HepG2 (cell line): ENCODE measurements around the gene ATP8A2. TPM values are rescaled to one million over a fixed set of nuclear protein-coding genes. Genes with fewer than 3 reads are reported as not detected.

Experiments used
- ATAC-seq: fragments of 200-7000 bp; cut with Tn5 transposase; 3 replicates; pipeline ENCODE4 v1.9.1; 2020; ENCODE audit warnings: mild to moderate bottlenecking, moderate library complexity
- BruUV-seq: library from RNA; stranded (reverse); fragments of 400-500 nt; replicated peaks from 2 replicates; lab custom pipeline; 2021; lab: Mats Ljungman, UMichigan
- CTCF ChIA-PET: fragments of 300-600 bp; formaldehyde crosslinking; extraction: SDS; loops from one replicate; lab custom pipeline; 2021; ENCODE audit warnings: low total read pairs, inconsistent platforms, low intra/inter-chr PET ratio; lab: Yijun Ruan, JAX
- POLR2A ChIA-PET: fragments of 350-600 bp; sonication (Branson Sonifier 250); formaldehyde crosslinking; loops from one replicate; lab custom pipeline; 2020; ENCODE audit warnings: antibody characterized with exemption, inconsistent platforms; lab: Yijun Ruan, JAX
- DNase-seq: peaks from one replicate; pipeline ENCODE4 v3.0.0-alpha.2; 2015; ENCODE audit warnings: low spot score
- FAIRE-seq: peaks from 3 replicates; lab custom pipeline; 2011; peaks lifted over from hg19 to GRCh38; lab: Jason Lieb, UNC
- H2AFZ ChIP-seq: one replicate; pipeline ENCODE4 v1.6.1; 2011; ENCODE audit warnings: low read length, inconsistent platforms
- H3K27ac ChIP-seq: fragments of 300-600 bp; 3 replicates; pipeline ENCODE4 v1.8.0; 2011; ENCODE audit warnings: mixed run types, mild to moderate bottlenecking, mixed read lengths, low read length, inconsistent platforms; ENCODE audit not compliant: insufficient read depth; ENCODE audit errors: extremely low read length
- H3K27me3 ChIP-seq, 2 experiments: fragments of 200-600 bp in 1 of 2; 2 replicates in 1 of 2; 3 replicates in 1 of 2; pipeline versions ENCODE4 v1.6.0 to v1.8.0; 2011; ENCODE audit warnings: low read length in 2 of 2, mild to moderate bottlenecking in 2 of 2, moderate library complexity in 2 of 2, inconsistent platforms in 1 of 2; ENCODE audit not compliant: insufficient read depth in 2 of 2, control insufficient read depth in 1 of 2
- H3K36me3 ChIP-seq, 2 experiments: fragments of 200-600 bp in 1 of 2; replicated peaks in 1 of 2; 2 replicates in 1 of 2; 3 replicates in 1 of 2; pipeline versions ENCODE4 v1.5.1 to v1.8.0; 2011; ENCODE audit warnings: low read length in 2 of 2, inconsistent platforms in 1 of 2; ENCODE audit not compliant: insufficient read depth in 2 of 2, control insufficient read depth in 1 of 2
- H3K4me1 ChIP-seq: 2 replicates; pipeline ENCODE4 v1.5.1; 2012; ENCODE audit warnings: low read length, inconsistent platforms; ENCODE audit not compliant: insufficient read depth
- H3K4me2 ChIP-seq: 2 replicates; pipeline ENCODE4 v1.6.0; 2011; ENCODE audit warnings: low read depth, low read length, inconsistent platforms
- H3K4me3 ChIP-seq, 3 experiments: fragments of 200-600 bp in 1 of 3; sonication (generic), shearing (Covaris generic) in 1 of 3; replicated peaks in 1 of 3; 2 replicates each; pipeline ENCODE4 v1.5.1; 2011 to 2016; ENCODE audit warnings: low read length in 3 of 3, inconsistent platforms in 2 of 3, low read depth in 2 of 3, mild to moderate bottlenecking in 2 of 3, control low read depth in 1 of 3, mixed read lengths in 1 of 3; ENCODE audit not compliant: insufficient read depth in 1 of 3
- H3K79me2 ChIP-seq: one replicate; pipeline ENCODE4 v1.6.1; 2011; ENCODE audit warnings: low read length, inconsistent platforms; ENCODE audit not compliant: insufficient read depth
- H3K9ac ChIP-seq: 2 replicates; pipeline ENCODE4 v1.6.0; 2011; ENCODE audit warnings: mild to moderate bottlenecking, low read depth, low read length, inconsistent platforms; ENCODE audit not compliant: insufficient read depth
- H3K9me3 ChIP-seq: 2 replicates; pipeline ENCODE4 v1.5.1; 2012; ENCODE audit warnings: mild to moderate bottlenecking, low read length
- H4K20me1 ChIP-seq: 2 replicates; pipeline ENCODE4 v1.6.0; 2011; ENCODE audit warnings: inconsistent platforms, mild to moderate bottlenecking, low read length, moderate library complexity; ENCODE audit not compliant: insufficient read depth
- CBFB ChIP-seq: sonication (generic); formaldehyde crosslinking; IDR thresholded peaks from 2 replicates; pipeline ENCODE4 v1.4.0; 2020; ENCODE audit warnings: missing genetic modification reagents
- E2F5 ChIP-seq: sonication (generic); formaldehyde crosslinking; conservative IDR thresholded peaks from 2 replicates; pipeline ENCODE4 v1.4.0; 2020; ENCODE audit warnings: missing genetic modification reagents
- HOXA3 ChIP-seq: sonication (generic); formaldehyde crosslinking; IDR thresholded peaks from 2 replicates; pipeline ENCODE4 v1.5.0; 2020; ENCODE audit warnings: missing genetic modification reagents
- KMT2A ChIP-seq: sonication (generic); formaldehyde crosslinking; IDR thresholded peaks from 2 replicates; pipeline ENCODE4 v1.4.0; 2020; ENCODE audit warnings: missing genetic modification reagents
- MAFG ChIP-seq: sonication (generic); formaldehyde crosslinking; IDR thresholded peaks from 2 replicates; pipeline ENCODE4 v1.5.1; 2020; ENCODE audit warnings: mild to moderate bottlenecking, missing genetic modification reagents
- MLX ChIP-seq: IDR thresholded peaks from 2 replicates; pipeline ENCODE4 v1.6.1; 2016
- MTF2 ChIP-seq: sonication (generic); formaldehyde crosslinking; IDR thresholded peaks from 2 replicates; pipeline ENCODE4 v1.5.0; 2020; ENCODE audit warnings: missing genetic modification reagents, borderline replicate concordance
- PAXIP1 ChIP-seq: sonication (generic); formaldehyde crosslinking; conservative IDR thresholded peaks from 2 replicates; pipeline ENCODE4 v1.4.0; 2020; ENCODE audit warnings: mild to moderate bottlenecking, missing genetic modification reagents, moderate library complexity
- RBAK ChIP-seq: sonication (generic); formaldehyde crosslinking; IDR thresholded peaks from 2 replicates; pipeline ENCODE4 v1.5.1; 2020; ENCODE audit warnings: mild to moderate bottlenecking, missing genetic modification reagents
- RFX3 ChIP-seq: IDR thresholded peaks from 2 replicates; pipeline ENCODE4 v1.6.1; 2016; ENCODE audit warnings: missing biosample characterization, missing genetic modification reagents
- SIX1 ChIP-seq: sonication (generic); formaldehyde crosslinking; IDR thresholded peaks from 2 replicates; pipeline ENCODE4 v1.4.0; 2020; ENCODE audit warnings: missing genetic modification reagents, borderline replicate concordance
- SPEN ChIP-seq: sonication (generic); formaldehyde crosslinking; IDR thresholded peaks from 2 replicates; pipeline ENCODE4 v1.5.1; 2020; ENCODE audit warnings: low read depth, mild to moderate bottlenecking, missing genetic modification reagents
- TFDP1 ChIP-seq: IDR thresholded peaks from 2 replicates; pipeline ENCODE4 v1.6.1; 2016; ENCODE audit warnings: missing compliant biosample characterization, missing genetic modification reagents, borderline replicate concordance
- ZFAT ChIP-seq: sonication (generic); formaldehyde crosslinking; conservative IDR thresholded peaks from 2 replicates; pipeline ENCODE4 v1.8.1; 2023; ENCODE audit warnings: missing genetic modification reagents, inconsistent platforms
- ZNF138 ChIP-seq: sonication (generic); formaldehyde crosslinking; IDR thresholded peaks from 2 replicates; pipeline ENCODE4 v1.5.0; 2020; ENCODE audit warnings: mild to moderate bottlenecking, low read depth, missing genetic modification reagents
- ZNF225 ChIP-seq: sonication (generic); formaldehyde crosslinking; IDR thresholded peaks from 2 replicates; pipeline ENCODE4 v1.4.0; 2020; ENCODE audit warnings: mild to moderate bottlenecking, missing genetic modification reagents
- ZNF431 ChIP-seq: sonication (generic); formaldehyde crosslinking; IDR thresholded peaks from 2 replicates; pipeline ENCODE4 v1.9.0; 2022; ENCODE audit warnings: missing genetic modification reagents, low read depth, mild to moderate bottlenecking, borderline replicate concordance
- ZNF552 ChIP-seq: sonication (generic); formaldehyde crosslinking; IDR thresholded peaks from 2 replicates; pipeline ENCODE4 v1.9.0; 2022; ENCODE audit warnings: missing genetic modification reagents, mild to moderate bottlenecking, borderline replicate concordance
- ZNF558 ChIP-seq: sonication (generic); formaldehyde crosslinking; IDR thresholded peaks from 2 replicates; pipeline ENCODE4 v1.9.0; 2022; ENCODE audit warnings: mild to moderate bottlenecking, missing genetic modification reagents, borderline replicate concordance
- ZZZ3 ChIP-seq: sonication (generic); formaldehyde crosslinking; IDR thresholded peaks from 2 replicates; pipeline ENCODE4 v1.4.0; 2020; ENCODE audit warnings: missing genetic modification reagents, mild to moderate bottlenecking, borderline replicate concordance
- WGBS: methylation state at CpG from one replicate; pipeline ENCODE4 v1.1.6; 2017; ENCODE audit warnings: low lambda C conversion rate; 5-methylcytosine and 5-hydroxymethylcytosine counted together
- in situ Hi-C: cut with HindIII; loops from 2 replicates; pipeline ENCODE4 v1.10.0; 2017; ENCODE audit warnings: low pct_unique_long_range_greater_than_20kb; ENCODE audit not compliant: extremely low pct_ligation_motif_present
- intact Hi-C: fragments of 100-400 bp; cut with micrococcal nuclease; formaldehyde crosslinking; loops from one replicate; pipeline ENCODE4 v1.10.0; 2022; ENCODE audit not compliant: unreplicated experiment
- polyA plus RNA-seq, 8 experiments: library from polyadenylated mRNA; depleted of rRNA in 3 of 8; stranded (reverse) in 7 of 8; unstranded in 1 of 8; fragments of >200 nt; fragmentation: Illumina TruSeq in 4 of 8; extraction: Trizol in 4 of 8; gene quantifications; 2 replicates each; pipeline versions ENCODE4 v1.2.1 to v1.2.3, GENCODE V29; 2011 to 2016; ENCODE audit warnings: low read depth in 4 of 8, missing spikeins in 1 of 8, mixed read lengths in 1 of 8; ENCODE audit not compliant: insufficient read depth in 1 of 8
- total RNA-seq, 5 experiments: library from RNA; depleted of rRNA; stranded (reverse); fragments of >200 nt; fragmentation: Illumina TruSeq; extraction: Trizol; gene quantifications; 2 replicates each; pipeline ENCODE4 v1.2.3, GENCODE V29; 2016; ENCODE audit warnings: low read depth in 1 of 5

ATP8A2 gene
- total and polyA plus RNA-seq, 2 of the 13 experiments (the other 11 are each of a cell fraction or from before 2014, with no cell fraction given): 0.09 TPM; not detected in 1

- Histone ChIP-seq H2AFZ (no peak overlapping the region), H3K27ac (no peak overlapping the region), H3K36me3 (no peaks in the 10 kb centered on the region), H3K9ac (no peak overlapping the region), H3K27me3 (no peaks in the 10 kb centered on the region; a peak in 1 of 5 replicates), H3K4me1 (no peaks in the 10 kb centered on the region), H3K9me3 (no peaks in the 10 kb centered on the region), H4K20me1 (no peaks in the 10 kb centered on the region), H3K4me2 (no peak overlapping the region), H3K79me2 (no peaks in the 10 kb centered on the region), H3K4me3 (no peak overlapping the region)
- ATAC-seq (no peak), DNase-seq (no peak), FAIRE-seq (no peak)
- intact Hi-C loops: no loop called here
- POLR2A ChIA-PET: no interaction called here
- 39% methylated on average over 8 of the region's 8 CpGs for WGBS
- in situ Hi-C loops: no loop called here
- CTCF ChIA-PET: no interaction called here
- TF ChIP-seq MLX (CRISPR knock-in tag): no peak
- TF ChIP-seq ZNF138: no peak
- no peak for TF ChIP-seq MAFG
- no peak for TF ChIP-seq ZNF552 (CRISPR knock-in tag)
- no peak for TF ChIP-seq RFX3 (CRISPR knock-in tag)
- no peak for TF ChIP-seq ZZZ3 (CRISPR knock-in tag)
- TF ChIP-seq CBFB: no peak
- TF ChIP-seq ZFAT (CRISPR knock-in tag): no peak
- no peak for TF ChIP-seq SPEN (CRISPR knock-in tag)
- TF ChIP-seq KMT2A (CRISPR knock-in tag): no peak
- no peak for TF ChIP-seq E2F5 (CRISPR knock-in tag)
- TF ChIP-seq HOXA3 (CRISPR knock-in tag): no peak
- TF ChIP-seq ZNF225 (CRISPR knock-in tag): no peak
- no peak for TF ChIP-seq TFDP1 (CRISPR knock-in tag)
- no peak for TF ChIP-seq MTF2
- no peak for TF ChIP-seq PAXIP1 (CRISPR knock-in tag)
- TF ChIP-seq SIX1 (CRISPR knock-in tag): no peak
- TF ChIP-seq ZNF558 (CRISPR knock-in tag): no peak
- TF ChIP-seq ZNF431 (CRISPR knock-in tag): no peak
- TF ChIP-seq RBAK: no peak
- no TSS peak for BruUV-seq
Observed at GRCh38 chr13:26038931-26039475, 667.2 kb downstream of the ATP8A2 start.
